HG02678 (cell line): Measurements from ENCODE around the gene GTPBP3.
"Not testable (repeated sequence)": the region's sequence is repeated elsewhere in the genome, so short reads cannot be mapped to it uniquely, and the experiment has no call there.

Source experiments
- ATAC-seq: cut with Tn5 transposase; IDR thresholded peaks from one replicate; pipeline ENCODE4 v1.9.1; 2021; ENCODE audit warnings: mild to moderate bottlenecking, moderate library complexity; ENCODE audit not compliant: unreplicated experiment

The GTPBP3 gene

DNA sequence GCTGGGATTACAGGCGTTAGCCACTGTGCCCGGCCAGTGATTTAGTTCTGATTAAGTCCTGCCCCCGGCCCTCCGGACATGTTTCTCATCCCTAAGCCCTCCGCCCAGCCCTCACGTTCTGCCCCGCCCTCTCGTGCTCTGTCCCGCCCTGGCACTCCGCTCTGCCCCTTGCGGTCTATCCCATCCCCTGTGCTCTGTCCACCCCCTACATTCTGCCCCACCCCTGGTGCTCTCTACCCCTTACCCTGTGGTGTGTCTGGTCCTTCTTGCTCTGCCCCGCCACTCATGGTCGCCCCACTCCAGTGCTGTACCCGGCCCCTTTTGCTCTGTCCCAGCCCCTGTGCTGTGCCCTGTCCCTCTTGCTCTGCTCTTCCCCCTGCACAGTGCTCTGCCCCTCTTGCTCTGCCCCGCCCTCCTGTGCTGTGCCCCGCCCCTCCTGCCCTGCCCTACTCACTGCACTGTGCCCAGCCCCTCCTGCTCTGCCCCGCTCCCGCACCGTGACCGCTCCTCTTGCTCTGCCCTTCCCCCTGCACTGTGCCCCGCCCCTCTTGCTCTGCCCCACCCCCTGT is 3.0 kb downstream of the GTPBP3 start:
- no peak for ATAC-seq

DNA sequence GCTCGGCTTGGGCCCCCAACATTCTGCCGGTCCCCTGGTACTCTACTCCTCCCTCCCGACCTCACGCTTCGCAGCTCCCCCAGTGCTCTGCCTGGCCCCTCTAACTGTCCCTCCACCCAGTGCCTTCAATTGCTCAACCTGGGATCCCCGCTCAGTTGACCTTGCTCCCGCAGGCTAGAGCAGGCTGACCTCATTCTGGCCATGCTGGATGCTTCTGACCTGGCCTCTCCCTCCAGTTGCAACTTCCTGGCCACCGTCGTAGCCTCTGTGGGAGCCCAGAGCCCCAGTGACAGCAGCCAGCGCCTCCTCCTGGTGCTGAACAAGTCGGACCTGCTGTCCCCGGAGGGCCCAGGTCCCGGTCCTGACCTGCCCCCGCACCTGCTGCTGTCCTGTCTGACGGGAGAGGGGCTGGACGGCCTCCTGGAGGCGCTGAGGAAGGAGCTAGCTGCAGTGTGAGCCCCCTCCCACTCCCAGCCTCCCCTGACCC is 3.6 kb downstream of the GTPBP3 start:
- no peak for ATAC-seq

DNA sequence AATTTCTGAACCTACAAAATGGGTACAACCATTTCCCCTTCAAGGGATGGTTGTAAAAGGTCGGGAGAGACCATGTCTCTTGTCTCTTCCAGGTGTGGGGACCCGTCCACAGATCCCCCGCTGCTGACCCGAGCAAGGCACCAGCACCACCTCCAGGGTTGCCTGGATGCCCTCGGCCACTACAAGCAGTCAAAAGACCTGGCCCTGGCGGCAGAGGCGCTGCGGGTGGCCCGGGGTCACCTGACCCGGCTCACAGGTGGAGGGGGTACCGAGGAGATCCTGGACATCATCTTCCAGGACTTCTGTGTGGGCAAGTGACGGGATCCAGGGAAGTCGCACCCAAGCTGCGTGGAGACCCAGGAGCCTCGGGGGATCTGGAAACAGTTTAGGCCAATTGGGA is 4.0 kb downstream of the GTPBP3 start:
- no peak for ATAC-seq

GRCh38 chr19:17341845-17342244 is 4.5 kb downstream of the GTPBP3 start:
- ATAC-seq = no peak

- peak; percentile 47 for ATAC-seq
These were observed 8.8 kb downstream of the GTPBP3 start for GRCh38 chr19:17346109-17346671.

DNA sequence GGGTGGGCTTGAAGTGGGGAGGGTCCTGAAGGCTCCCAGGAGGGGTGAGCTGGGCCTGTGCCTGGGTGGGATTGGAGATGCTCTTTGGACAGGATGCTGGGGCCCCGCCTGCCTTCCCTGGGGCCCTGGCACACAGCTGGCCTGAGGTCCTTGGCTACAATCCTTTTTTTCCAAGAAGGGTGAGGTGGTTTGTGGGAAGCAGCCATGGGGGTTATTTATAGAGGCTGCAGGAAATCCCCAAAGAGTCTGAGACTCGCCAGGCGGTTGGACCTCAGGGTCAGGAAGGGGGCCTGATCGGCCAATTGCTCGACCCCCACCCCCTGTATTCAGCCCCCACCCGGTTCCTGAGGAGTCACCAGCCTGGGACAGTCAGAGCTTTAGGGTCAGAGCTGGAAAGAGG is 10.0 kb downstream of the GTPBP3 start:
- no peak for ATAC-seq

DNA sequence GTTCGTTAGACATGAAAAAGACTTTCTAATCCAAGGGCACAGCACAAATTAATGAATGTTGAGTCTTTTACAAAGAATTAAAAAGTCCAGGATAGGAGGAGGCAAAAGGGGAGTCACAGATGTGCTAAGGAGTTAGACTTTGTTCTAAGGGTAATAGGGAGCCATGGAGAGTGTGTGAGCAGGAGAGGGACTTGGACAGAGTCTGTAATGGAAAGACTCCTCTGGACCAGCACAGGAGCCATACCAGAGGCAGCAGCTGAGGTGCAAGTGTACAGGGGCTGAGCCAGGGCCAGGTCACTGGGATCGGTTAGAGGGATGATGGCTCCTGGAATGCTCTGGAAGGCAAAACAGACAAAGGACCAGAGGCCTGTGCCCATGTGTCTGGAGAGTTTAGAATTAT is 10.5 kb downstream of the GTPBP3 start:
- no peak for ATAC-seq

- no peak for ATAC-seq
These were observed 11.3 kb downstream of the GTPBP3 start for GRCh38 chr19:17348700-17349099.

- no peak for ATAC-seq
These were observed 14.6 kb downstream of the GTPBP3 start for GRCh38 chr19:17351815-17352435.

- ATAC-seq = no peak
These were observed 15.4 kb downstream of the GTPBP3 start for GRCh38 chr19:17352608-17353280.

DNA sequence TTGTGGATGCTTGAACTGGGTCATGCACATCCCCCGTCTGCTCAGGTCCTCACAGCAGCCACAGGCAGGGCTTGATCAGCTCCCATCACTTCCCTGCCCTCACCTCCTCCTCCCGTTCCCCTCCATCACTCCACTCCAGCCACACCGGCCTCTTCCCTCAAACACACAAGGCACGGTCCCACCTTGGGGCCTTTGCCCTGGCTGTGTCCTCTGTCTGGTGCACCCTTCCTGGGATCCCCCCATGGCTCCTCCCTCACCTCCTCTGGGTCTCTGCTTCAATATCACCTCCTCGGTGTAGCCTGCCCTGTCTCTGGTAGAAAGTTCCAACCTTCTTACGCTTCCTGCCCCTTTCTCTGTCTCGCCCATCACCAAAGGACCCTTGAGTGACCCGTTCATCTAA is 16.0 kb downstream of the GTPBP3 start:
- no peak for ATAC-seq

DNA sequence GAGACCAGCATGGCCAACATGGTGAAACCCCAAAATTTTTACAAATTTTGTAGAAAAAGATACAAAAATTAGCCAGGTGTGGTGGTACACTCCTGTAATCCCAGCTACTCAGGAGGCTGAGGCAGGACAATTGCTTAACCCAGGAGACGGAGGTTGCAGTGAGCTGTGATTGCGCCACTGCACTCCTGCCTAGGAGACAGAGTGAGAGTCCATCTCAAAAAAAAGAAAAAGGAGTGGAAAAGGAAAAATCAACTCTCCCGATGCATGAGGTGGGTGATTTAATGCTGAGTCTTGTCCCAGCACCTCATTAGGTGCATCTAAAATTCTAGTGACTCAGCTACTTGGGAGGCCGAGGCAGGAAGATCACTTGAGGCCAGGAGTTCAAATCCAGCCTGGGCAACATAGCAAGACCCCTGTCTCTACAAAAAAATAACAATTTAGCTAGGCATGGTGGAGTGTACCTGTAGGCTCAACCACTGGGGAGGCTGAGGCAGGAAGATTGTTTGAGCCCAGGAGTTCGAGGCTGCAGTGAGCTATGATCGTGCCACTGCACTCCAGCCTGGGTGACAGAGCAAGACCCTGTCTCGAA is 19.8 kb downstream of the GTPBP3 start:
- no peak for ATAC-seq

DNA sequence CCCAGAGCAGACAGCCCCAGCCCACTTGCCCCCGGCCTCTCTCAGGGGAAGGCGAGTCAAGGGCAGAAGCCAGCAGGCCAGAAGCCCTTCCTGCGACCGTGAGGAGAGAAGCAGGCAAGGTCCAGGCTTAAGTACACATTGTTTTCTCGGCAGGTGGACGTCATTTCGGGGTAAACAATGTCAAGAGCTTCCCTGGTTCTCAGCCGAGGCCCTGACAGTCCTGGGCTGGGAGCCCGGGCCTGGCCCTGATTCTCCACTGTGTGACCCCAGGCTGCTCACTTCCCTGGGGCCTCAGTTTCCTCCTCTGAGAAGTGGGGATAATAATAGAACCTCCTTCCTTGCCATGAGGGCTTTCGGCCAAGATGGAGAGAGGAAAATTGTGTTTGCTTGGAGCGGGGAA is 20.4 kb downstream of the GTPBP3 start:
- no peak for ATAC-seq

- no peak for ATAC-seq
These were observed 21.0 kb downstream of the GTPBP3 start for GRCh38 chr19:17358395-17358794.

- ATAC-seq = no peak
These were observed 22.8 kb downstream of the GTPBP3 start for GRCh38 chr19:17359905-17360800.

DNA sequence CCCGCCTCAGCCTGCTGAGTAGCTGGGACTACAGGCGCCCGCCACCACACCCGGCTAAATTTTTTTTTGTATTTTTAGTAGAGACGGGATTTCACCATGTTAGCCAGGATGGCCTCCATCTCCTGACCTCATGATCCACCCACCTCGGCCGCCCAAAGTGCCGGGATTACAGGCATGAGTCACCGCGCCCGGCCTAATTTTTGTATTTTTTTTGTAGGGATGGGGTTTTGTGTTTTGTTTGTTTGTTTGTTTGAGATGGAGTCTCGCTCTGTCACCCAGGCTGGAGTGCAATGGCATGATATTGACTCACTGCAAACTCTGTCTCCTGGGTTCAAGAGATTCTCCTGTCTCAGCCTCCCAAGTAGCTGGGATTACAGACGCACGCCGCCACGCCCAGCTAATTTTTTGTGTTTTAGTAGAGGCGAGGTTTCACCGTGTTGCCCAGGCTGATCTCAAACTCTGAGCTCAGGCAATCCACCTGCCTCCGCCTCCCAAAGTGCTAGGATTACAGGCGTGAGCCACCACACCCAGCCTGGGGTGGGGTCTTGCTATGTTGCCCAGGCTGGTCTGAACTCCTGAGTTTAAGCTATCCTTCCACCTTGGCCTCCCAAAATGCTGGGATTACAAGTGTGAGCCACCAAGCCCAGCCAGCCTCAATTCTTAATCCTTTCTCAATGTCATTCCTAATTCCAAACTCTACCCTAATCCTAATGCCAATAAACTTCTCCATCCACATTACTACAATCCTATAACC is 26.7 kb downstream of the GTPBP3 start:
- not testable (repeated sequence) for ATAC-seq

DNA sequence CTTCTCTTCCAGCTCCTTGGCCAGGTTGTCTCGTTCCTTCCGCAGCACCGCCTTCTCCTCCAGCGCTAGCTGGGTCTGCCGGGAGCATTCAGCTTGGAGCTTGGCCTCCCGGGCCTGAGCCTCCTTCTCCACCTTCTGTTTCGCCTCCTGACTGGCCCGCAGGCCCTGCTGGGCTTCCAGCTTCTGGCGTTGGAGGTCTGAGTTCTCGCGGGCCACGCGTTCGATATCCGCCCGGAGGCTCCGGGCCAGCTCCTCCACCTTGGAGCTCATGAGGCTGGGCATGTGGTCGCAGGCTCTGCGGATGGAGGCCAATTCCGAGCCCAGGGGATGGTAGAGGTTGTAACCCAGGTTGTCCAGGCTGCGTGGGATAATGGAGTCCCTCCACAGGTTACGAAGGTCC is 28.0 kb downstream of the GTPBP3 start:
- no peak for ATAC-seq

DNA sequence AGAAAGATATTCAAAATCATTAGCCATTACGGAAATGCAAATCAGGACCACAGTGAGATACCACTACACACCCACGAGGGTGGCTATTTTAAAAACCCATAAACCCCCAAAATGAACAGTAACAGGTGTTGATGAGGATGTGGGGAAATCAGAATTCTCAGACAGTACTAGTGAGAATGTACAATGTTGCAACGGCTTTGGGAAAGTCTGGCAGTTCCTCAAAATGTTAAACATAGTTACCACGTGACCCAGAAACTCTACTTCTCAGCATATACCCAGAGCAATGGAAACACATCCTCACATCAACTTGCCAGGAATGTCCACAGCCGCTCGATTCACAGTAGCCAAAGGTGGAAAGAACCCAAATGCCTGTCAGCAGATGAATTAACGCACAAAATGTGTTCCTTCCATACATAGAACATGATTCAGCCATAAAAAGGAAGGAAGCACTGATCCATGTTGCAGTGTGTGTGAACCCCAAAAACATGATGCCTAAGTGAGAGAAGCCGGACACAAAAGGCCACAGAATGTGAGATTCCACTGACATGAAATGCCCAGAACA is 32.8 kb downstream of the GTPBP3 start:
- peak; percentile 89 for ATAC-seq

- ATAC-seq = no peak
These were observed 39.7 kb downstream of the GTPBP3 start, which contains the start of gene PLVAP for GRCh38 chr19:17376935-17377600. Gene PLVAP, minus strand, starts transcription at chr19:17377342. Its CDS starts 54 bp downstream, at chr19:17377288.
